Measurements from ENCODE around the gene GTF2F2.

DNA sequence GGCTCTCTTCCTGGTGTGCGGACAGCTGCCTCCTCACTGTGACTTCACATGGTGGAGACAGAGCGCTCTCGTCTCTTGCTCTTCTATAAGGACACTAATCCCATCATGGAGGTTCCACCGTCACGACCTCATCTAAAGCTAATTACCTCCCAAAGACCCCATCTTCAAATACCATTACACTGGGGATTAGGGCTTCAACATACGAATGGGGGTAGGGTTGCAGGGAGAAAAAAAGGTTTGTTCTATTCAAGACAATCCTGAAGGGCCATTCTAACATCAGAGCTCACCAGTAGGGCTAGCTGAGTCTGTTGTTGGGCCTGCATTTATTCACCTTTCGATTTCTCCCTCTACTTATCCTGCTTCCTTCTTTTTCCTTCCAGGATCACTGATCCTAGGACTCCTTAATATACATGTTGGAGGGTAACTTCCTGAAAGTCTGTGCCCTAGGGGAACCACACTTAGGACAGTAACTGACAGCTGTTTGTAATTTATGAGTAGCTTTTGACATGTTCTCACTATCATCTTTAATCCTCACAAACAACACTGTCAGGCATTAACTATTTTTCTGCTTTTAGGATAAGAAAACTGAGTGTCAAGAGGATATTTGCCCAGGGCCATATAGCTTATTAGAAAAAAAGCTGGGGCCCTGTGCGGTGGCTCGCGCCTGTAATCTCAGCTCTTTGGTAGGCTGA is 18.8 kb upstream of the GTF2F2 start:
- TF ChIP-seq, protein P1, sequence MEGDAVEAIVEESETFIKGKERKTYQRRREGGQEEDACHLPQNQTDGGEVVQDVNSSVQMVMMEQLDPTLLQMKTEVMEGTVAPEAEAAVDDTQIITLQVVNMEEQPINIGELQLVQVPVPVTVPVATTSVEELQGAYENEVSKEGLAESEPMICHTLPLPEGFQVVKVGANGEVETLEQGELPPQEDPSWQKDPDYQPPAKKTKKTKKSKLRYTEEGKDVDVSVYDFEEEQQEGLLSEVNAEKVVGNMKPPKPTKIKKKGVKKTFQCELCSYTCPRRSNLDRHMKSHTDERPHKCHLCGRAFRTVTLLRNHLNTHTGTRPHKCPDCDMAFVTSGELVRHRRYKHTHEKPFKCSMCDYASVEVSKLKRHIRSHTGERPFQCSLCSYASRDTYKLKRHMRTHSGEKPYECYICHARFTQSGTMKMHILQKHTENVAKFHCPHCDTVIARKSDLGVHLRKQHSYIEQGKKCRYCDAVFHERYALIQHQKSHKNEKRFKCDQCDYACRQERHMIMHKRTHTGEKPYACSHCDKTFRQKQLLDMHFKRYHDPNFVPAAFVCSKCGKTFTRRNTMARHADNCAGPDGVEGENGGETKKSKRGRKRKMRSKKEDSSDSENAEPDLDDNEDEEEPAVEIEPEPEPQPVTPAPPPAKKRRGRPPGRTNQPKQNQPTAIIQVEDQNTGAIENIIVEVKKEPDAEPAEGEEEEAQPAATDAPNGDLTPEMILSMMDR (conservative IDR thresholded peaks at IDR 0.05; ENCODE audit: low read depth, low read length), result no peak
- TF ChIP-seq EZH2 (IDR thresholded peaks at IDR 0.05; ENCODE audit: borderline replicate concordance, low read depth, low read length, poor library complexity, severe bottlenecking), result no peak
